Karpas-422 (cell line): ENCODE measurements around the gene LAMA3. TPM values are rescaled to one million over a fixed set of nuclear protein-coding genes. Genes with fewer than 3 reads are reported as not detected.

Source experiments
- DNase-seq: peaks from one replicate; pipeline ENCODE4 v3.0.0-alpha.2; 2015
- H2AFZ ChIP-seq: fragments of 200-600 bp; sonication (generic); 2 replicates; pipeline ENCODE4 v1.6.1; 2014; ENCODE audit warnings: antibody characterized with exemption, low read length, mixed read lengths
- H3K27ac ChIP-seq: fragments of 200-600 bp; sonication (generic); 2 replicates; pipeline ENCODE4 v1.5.1; 2014; ENCODE audit warnings: mild to moderate bottlenecking, low read length, moderate library complexity
- H3K27me3 ChIP-seq: fragments of 200-600 bp; sonication (generic); 2 replicates; pipeline ENCODE4 v1.6.1; 2014; ENCODE audit warnings: low read length, mixed read lengths
- H3K36me3 ChIP-seq: fragments of 200-600 bp; sonication (generic); 2 replicates; pipeline ENCODE4 v1.6.1; 2014; ENCODE audit warnings: low read length, mixed read lengths; ENCODE audit not compliant: insufficient read depth
- H3K4me1 ChIP-seq: fragments of 200-600 bp; sonication (generic); 2 replicates; pipeline ENCODE4 v1.6.1; 2014; ENCODE audit warnings: mild to moderate bottlenecking, low read length, mixed read lengths
- H3K4me2 ChIP-seq: fragments of 200-600 bp; sonication (generic); 2 replicates; pipeline ENCODE4 v1.6.1; 2014; ENCODE audit warnings: low read length, low read depth, mild to moderate bottlenecking; ENCODE audit not compliant: poor library complexity, severe bottlenecking
- H3K4me3 ChIP-seq: fragments of 200-600 bp; sonication (generic); 2 replicates; pipeline ENCODE4 v1.5.1; 2014; ENCODE audit warnings: mild to moderate bottlenecking, antibody characterized with exemption, low read length, mixed read lengths
- H3K79me2 ChIP-seq: fragments of 200-600 bp; sonication (generic); 2 replicates; pipeline ENCODE4 v1.6.1; 2014; ENCODE audit warnings: mild to moderate bottlenecking, low read length, mixed read lengths
- H3K9ac ChIP-seq: fragments of 200-600 bp; sonication (generic); 2 replicates; pipeline ENCODE4 v1.6.0; 2014; ENCODE audit warnings: low read length
- H3K9me2 ChIP-seq: fragments of 200-600 bp; sonication (generic), shearing (Covaris generic); replicated peaks from 2 replicates; pipeline ENCODE4 v1.6.0; 2014; ENCODE audit warnings: mild to moderate bottlenecking, low read length, moderate library complexity; ENCODE audit not compliant: insufficient read depth
- H3K9me3 ChIP-seq: fragments of 300-700, 200-600 bp; sonication (generic); 2 replicates; pipeline ENCODE4 v1.6.1; 2014; ENCODE audit warnings: low read length, mixed read lengths
- H4K20me1 ChIP-seq: fragments of 200-600 bp; sonication (generic); 2 replicates; pipeline ENCODE4 v1.6.1; 2014; ENCODE audit warnings: mild to moderate bottlenecking, antibody characterized with exemption, low read length, low read depth; ENCODE audit not compliant: insufficient read depth
- total RNA-seq: library from RNA; depleted of rRNA; stranded (reverse); fragments of >200 nt; shearing (Covaris generic); gene quantifications from 2 replicates; pipeline ENCODE4 v1.2.3, GENCODE V29; 2014; ENCODE audit warnings: low replicate concordance

Gene LAMA3
- total RNA-seq, 1 experiment from 2014 or later = not detected

DNA sequence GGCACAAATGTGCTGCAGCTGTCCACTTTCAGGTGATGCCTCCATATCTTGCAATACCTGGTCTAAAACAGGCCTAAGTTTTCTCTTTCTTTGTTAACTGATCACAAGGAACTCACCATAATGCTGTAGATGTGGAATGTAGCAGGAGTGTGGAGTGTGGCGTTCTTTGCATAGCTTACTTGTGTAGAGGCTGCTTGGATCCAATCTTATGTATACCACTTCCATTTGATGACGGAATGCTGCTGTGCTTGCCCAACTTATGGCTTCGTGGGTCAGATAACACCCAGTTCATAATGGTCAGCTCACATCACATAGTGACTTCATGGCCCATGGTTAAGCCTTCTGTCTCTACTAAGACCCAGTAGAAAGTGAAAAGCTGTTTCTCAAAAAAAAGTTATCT is 114.5 kb downstream of the LAMA3 start:
- H3K9me2 ChIP-seq = no peaks in the 10 kb centered on the region

DNA sequence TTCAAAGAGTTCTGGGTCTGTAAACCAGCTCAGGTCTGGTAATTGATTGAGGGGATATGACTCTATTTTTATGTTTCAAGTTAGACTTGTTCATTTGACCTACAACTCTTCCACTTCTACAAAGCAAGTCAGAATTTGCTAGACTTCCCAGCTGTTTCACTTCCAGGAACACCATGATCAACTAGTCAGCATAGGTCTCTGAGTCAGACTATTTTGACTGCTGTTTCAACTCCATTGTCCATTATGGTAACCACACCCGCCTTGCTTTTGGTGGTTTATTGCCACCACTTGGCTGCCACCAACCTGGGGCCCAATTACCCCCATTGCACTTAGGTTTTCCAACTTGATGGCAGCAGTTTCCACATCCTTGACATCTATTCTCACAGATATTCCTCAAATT is 116.6 kb downstream of the LAMA3 start:
- Histone ChIP-seq H3K9me3 (no peaks in the 10 kb centered on the region), H4K20me1 (no peaks in the 10 kb centered on the region), H3K4me2 (no peak overlapping the region), H3K27me3 (no peaks in the 10 kb centered on the region), H3K79me2 (no peaks in the 10 kb centered on the region), H3K27ac (no peak overlapping the region), H2AFZ (no peak overlapping the region), H3K4me3 (no peak overlapping the region), H3K9ac (no peak overlapping the region), H3K36me3 (no peaks in the 10 kb centered on the region), H3K9me2 (no peaks in the 10 kb centered on the region), H3K4me1 (no peaks in the 10 kb centered on the region)
- no peak for DNase-seq

More for the DNA sequence above, 114.5 kb downstream of the LAMA3 start:
- Histone ChIP-seq H3K79me2 (no peaks in the 10 kb centered on the region), H3K4me1 (no peaks in the 10 kb centered on the region), H3K27ac (no peak overlapping the region), H3K27me3 (no peaks in the 10 kb centered on the region), H3K36me3 (no peaks in the 10 kb centered on the region), H3K9ac (no peak overlapping the region), H3K9me3 (no peaks in the 10 kb centered on the region), H3K4me3 (no peak overlapping the region), H3K4me2 (no peak overlapping the region), H4K20me1 (no peaks in the 10 kb centered on the region), H2AFZ (no peak overlapping the region)
- no peak for DNase-seq

DNA sequence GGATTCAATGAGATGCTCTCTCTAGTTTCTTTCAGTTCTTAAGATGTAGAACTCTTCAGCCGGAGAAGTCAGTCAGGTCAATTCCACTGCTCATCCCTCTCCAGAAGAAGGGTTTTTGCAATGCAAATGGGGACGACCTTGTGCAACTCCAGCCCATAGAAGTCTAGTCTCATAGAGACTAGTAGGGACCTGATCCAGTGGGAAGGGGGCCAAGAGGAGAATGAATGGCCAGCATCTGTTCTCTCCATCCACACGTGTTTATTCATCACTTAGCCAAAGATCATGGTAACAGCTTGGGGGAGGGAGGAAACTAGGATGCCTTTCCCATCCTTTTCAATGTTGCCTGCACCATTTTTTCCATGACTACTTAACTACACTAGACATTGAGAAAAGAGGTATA is 120.2 kb downstream of the LAMA3 start:
- no peak overlapping the region for H3K4me3 ChIP-seq
- H4K20me1 ChIP-seq = no peaks in the 10 kb centered on the region
- no peak overlapping the region for H3K27ac ChIP-seq
- H3K4me1 ChIP-seq = no peaks in the 10 kb centered on the region
- H3K79me2 ChIP-seq = no peaks in the 10 kb centered on the region
- H3K36me3 ChIP-seq = no peaks in the 10 kb centered on the region
- H3K9me2 ChIP-seq = no peaks in the 10 kb centered on the region
- H3K9ac ChIP-seq = no peak overlapping the region
- H2AFZ ChIP-seq = no peak overlapping the region
- H3K4me2 ChIP-seq = no peak overlapping the region
- H3K9me3 ChIP-seq = no peaks in the 10 kb centered on the region
- DNase-seq = no peak
- no peaks in the 10 kb centered on the region for H3K27me3 ChIP-seq

DNA sequence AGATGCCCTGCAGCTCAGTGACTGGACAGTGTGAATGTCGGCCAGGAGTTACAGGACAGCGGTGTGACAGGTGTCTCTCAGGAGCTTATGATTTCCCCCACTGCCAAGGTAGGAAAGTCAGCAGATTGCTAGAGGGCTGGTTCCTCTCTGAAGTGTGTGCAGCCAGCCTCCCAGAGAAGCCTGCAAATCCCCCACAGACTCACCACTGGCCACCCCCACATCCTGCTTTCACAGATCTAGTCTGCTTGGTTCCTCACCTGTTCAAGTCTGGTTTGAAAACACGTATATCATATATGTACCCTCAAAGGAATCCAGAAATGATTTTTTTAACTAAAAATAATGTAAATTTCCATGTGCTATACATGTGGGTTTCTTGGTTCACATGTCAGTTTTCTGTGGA is 121.1 kb downstream of the LAMA3 start:
- Histone ChIP-seq H3K9me3 (no peaks in the 10 kb centered on the region), H3K27me3 (no peaks in the 10 kb centered on the region), H3K4me2 (no peak overlapping the region), H3K4me1 (no peaks in the 10 kb centered on the region), H3K27ac (no peak overlapping the region), H2AFZ (no peak overlapping the region), H4K20me1 (no peaks in the 10 kb centered on the region), H3K9me2 (no peaks in the 10 kb centered on the region), H3K9ac (no peak overlapping the region), H3K4me3 (no peak overlapping the region), H3K79me2 (no peaks in the 10 kb centered on the region), H3K36me3 (no peaks in the 10 kb centered on the region)
- no peak for DNase-seq

DNA sequence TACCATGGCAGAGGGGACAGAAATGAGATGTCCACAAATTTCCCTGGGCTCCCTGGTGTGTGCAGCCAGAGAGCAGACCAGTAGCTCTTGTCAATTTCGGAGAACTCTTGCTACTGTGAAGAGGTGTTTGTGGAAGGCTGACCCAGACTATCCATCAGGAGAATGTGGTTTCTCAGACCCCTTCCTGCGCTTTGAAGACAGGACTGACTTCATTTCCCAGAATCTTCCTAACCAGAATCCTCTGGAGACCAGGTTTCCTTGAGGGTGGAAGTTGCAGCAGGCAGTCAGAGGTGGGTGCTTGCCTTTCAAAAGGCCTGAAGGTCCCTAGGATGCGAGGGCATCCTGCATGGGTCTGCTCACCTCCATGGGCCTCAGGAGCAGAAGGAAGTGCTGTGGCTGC is 121.9 kb downstream of the LAMA3 start:
- no peaks in the 10 kb centered on the region for H3K36me3 ChIP-seq
- H3K9me3 ChIP-seq = no peaks in the 10 kb centered on the region
- no peak overlapping the region for H2AFZ ChIP-seq
- H3K9me2 ChIP-seq = no peaks in the 10 kb centered on the region
- no peak overlapping the region for H3K27ac ChIP-seq
- no peaks in the 10 kb centered on the region for H4K20me1 ChIP-seq
- no peaks in the 10 kb centered on the region for H3K79me2 ChIP-seq
- DNase-seq = no peak
- no peaks in the 10 kb centered on the region for H3K4me1 ChIP-seq
- H3K4me2 ChIP-seq = no peak overlapping the region
- no peaks in the 10 kb centered on the region for H3K27me3 ChIP-seq
- no peak overlapping the region for H3K9ac ChIP-seq
- no peak overlapping the region for H3K4me3 ChIP-seq

DNA sequence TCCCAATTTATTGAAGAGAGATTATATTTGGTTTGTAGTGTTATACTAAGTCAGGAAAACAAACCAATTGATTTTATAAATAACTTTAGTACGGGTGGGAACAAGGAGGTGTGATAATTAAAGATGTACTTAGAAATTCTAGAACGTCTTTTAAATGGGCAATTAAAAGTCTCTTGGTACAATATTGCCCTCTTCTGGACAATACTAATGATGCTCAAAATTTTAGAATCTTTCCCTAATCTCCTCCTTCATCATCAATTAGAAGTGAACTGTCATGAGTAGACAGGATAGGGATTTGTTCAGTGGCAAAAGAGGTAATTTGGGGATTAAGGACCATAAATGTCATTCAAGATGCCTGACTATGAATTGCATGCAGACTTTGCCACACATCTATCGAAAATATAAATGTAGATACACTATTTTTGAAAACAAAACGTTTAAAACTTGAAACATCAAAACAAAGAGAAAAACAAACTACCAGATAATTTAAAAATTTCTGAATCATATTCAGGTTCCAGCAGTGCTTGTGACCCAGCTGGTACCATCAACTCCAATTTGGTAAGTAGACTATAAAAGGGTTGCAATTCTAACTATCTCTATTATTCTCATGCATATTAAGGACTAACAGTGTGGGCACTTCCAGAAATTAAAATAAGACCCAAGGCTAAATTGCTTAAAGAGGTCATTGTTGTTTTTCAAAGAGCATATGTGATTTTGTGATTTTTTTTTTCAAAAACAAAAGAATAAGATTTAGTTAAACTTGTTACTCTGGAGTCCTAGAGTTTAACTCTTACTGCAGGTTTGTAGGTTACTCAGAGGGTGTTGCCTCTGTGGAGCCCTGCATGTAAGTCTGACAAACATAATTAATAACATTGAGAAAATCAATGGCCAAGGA is 123.5 kb downstream of the LAMA3 start:
- peak; percentile 68 for DNase-seq
- H3K4me2 ChIP-seq = no peak overlapping the region
- no peaks in the 10 kb centered on the region for H3K79me2 ChIP-seq
- H3K27ac ChIP-seq = no peak overlapping the region
- no peaks in the 10 kb centered on the region for H3K4me1 ChIP-seq
- H3K36me3 ChIP-seq = no peaks in the 10 kb centered on the region
- H3K9me2 ChIP-seq = no peaks in the 10 kb centered on the region
- H3K4me3 ChIP-seq = no peak overlapping the region
- H2AFZ ChIP-seq = no peak overlapping the region
- no peaks in the 10 kb centered on the region for H3K9me3 ChIP-seq
- no peaks in the 10 kb centered on the region for H3K27me3 ChIP-seq
- H3K9ac ChIP-seq = no peak overlapping the region
- H4K20me1 ChIP-seq = no peaks in the 10 kb centered on the region

DNA sequence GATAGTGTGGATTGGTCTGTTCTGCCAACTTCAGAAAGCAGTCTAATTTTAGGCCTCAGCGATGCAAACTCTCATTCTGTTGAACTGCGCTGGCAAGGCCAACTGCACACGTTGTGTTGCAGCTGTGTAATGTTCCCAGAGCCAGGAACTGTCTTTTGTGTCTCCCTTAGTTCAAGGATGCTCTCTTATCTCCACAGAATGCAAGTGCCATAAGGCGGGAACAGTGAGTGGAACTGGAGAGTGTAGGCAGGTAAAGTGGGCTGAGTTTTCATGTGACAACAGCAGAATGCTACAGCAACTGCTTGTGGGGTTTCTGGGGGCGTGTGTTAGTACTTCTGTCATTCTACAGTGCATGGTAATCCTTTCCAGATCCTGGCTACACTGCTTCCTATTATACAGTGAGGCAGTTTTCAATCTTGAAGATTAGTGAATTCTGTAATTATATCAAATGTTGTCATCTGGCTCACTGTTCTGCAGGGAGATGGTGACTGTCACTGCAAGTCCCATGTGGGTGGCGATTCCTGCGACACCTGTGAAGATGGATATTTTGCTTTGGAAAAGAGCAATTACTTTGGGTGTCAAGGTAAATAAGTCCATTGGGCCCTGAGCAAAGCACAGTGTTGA is 125.8 kb downstream of the LAMA3 start:
- H3K4me1 ChIP-seq = no peaks in the 10 kb centered on the region
- no peaks in the 10 kb centered on the region for H4K20me1 ChIP-seq
- H3K27me3 ChIP-seq = no peaks in the 10 kb centered on the region
- no peak for DNase-seq
- no peak overlapping the region for H3K4me2 ChIP-seq
- H3K9ac ChIP-seq = no peak overlapping the region
- H3K9me2 ChIP-seq = no peaks in the 10 kb centered on the region
- H3K79me2 ChIP-seq = no peaks in the 10 kb centered on the region
- no peak overlapping the region for H2AFZ ChIP-seq
- no peaks in the 10 kb centered on the region for H3K9me3 ChIP-seq
- H3K4me3 ChIP-seq = no peak overlapping the region
- H3K36me3 ChIP-seq = no peaks in the 10 kb centered on the region
- no peak overlapping the region for H3K27ac ChIP-seq

DNA sequence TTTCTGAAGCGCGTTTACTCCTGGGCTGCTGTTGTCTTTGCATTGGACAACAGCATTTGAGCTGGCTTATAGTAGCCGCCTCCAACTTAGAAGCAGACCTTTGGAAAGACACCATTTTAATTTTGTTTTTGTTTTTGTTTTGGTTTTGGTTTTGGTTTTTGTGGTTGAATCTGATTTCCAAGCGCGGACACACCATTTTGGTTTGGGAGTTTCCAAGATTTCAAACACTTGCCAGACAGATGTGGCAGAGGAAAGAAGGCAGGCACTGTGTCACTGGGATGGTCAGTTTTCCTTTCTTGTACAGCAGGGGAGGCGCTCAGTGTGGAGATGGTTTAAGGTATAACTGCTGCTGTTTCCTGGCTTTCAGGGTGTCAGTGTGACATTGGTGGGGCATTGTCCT is 126.8 kb downstream of the LAMA3 start:
- Histone ChIP-seq H4K20me1 (no peaks in the 10 kb centered on the region), H3K9me3 (no peaks in the 10 kb centered on the region), H3K4me1 (no peaks in the 10 kb centered on the region), H3K79me2 (no peaks in the 10 kb centered on the region), H2AFZ (no peak overlapping the region), H3K36me3 (no peaks in the 10 kb centered on the region), H3K9me2 (no peaks in the 10 kb centered on the region), H3K27me3 (no peaks in the 10 kb centered on the region), H3K4me3 (no peak overlapping the region), H3K27ac (no peak overlapping the region), H3K9ac (no peak overlapping the region), H3K4me2 (no peak overlapping the region)
- DNase-seq = no peak
